ENCODE data around the gene AGO3. TPM values are rescaled to one million over a fixed set of nuclear protein-coding genes. Genes with fewer than 3 reads are reported as not detected.
A peak's percentile ranks its signal among the peaks of the same experiment; 100 is the strongest.

AGO3 gene
- total and polyA plus RNA-seq, 2 of the 13 experiments (the other 11 are each of a cell fraction or from before 2014, with no cell fraction given): 21.2 to 27.1 TPM

GRCh38 chr1:36091698-36092097 is 160.8 kb downstream of the AGO3 start:
- Histone ChIP-seq H3K4me1 (ENCODE audit: insufficient read depth, low read length) (peaks cover 23% of the 10 kb centered on the region), H3K27ac (ENCODE audit: extremely low read length, insufficient read depth, low read length) (no peak overlapping the region), H2AFZ (ENCODE audit: low read length) (no peak overlapping the region), H3K36me3 (replicated peaks in 1 of 2; ENCODE audit: control insufficient read depth in 1 of 2, insufficient read depth in 2 of 2, low read length in 2 of 2) (peaks cover 35 to 51% of the 10 kb centered on the region in 2 experiments), H3K4me3 (replicated peaks in 1 of 3; ENCODE audit: insufficient read depth in 1 of 3, low read depth in 2 of 3, low read length in 3 of 3) (no peak overlapping the region), H3K4me2 (ENCODE audit: low read depth, low read length) (no peak overlapping the region), H3K9ac (ENCODE audit: insufficient read depth, low read depth, low read length) (no peak overlapping the region), H3K27me3 (ENCODE audit: control insufficient read depth in 1 of 2, insufficient read depth in 2 of 2, low read length in 2 of 2) (no peaks in the 10 kb centered on the region; a peak in 1 of 5 replicates), H3K9me3 (ENCODE audit: low read length) (no peaks in the 10 kb centered on the region), H4K20me1 (ENCODE audit: insufficient read depth, low read length) (0 out of 2 replicates have a peak, but pooled peaks cover 3% of the 10 kb centered on the region), H3K79me2 (ENCODE audit: insufficient read depth, low read length) (peaks cover 21% of the 10 kb centered on the region)
- no peak for FAIRE-seq
- intact Hi-C loops (cut with micrococcal nuclease; ENCODE audit: unreplicated experiment): no loop called here
- WGBS (ENCODE audit: low lambda C conversion rate): 95% methylated on average over 11 of the region's 13 CpGs
- ChIA-PET POLR2A (no interaction called here), CTCF (ENCODE audit: low intra/inter-chr PET ratio, low total read pairs) (no interaction called here)
- no peak for ATAC-seq
- TF ChIP-seq ELF3 (CRISPR knock-in tag; IDR thresholded peaks at IDR 0.05) (no peak), POGK (CRISPR knock-in tag; conservative IDR thresholded peaks at IDR 0.05) (no peak), AGO2 (optimal IDR thresholded peaks at IDR 0.05; ENCODE audit: low read depth, low read length) (peak; percentile 36), EP300 (IDR thresholded peaks at IDR 0.05; ENCODE audit: low read depth in 2 of 2, low read length in 2 of 2) (no peak), EP300 (CRISPR knock-in tag; IDR thresholded peaks at IDR 0.05; ENCODE audit: borderline replicate concordance) (no peak), TAF1 (CRISPR knock-in tag; IDR thresholded peaks at IDR 0.05) (no peak), ZNF446 (CRISPR knock-in tag; IDR thresholded peaks at IDR 0.05) (no peak)
- no peak for DNase-seq (ENCODE audit: low spot score)
- BruUV-seq (replicated peaks): no TSS peak
- in situ Hi-C loops (cut with HindIII; ENCODE audit: extremely low pct_ligation_motif_present, low pct_unique_long_range_greater_than_20kb): no loop called here
